Cardiac septum (tissue), 1 donor: ENCODE data around the gene CACFD1. TPM values are rescaled to one million over a fixed set of nuclear protein-coding genes. Genes with fewer than 3 reads are reported as not detected.

Source experiments
- DNase-seq: peaks from one replicate; pipeline ENCODE4 v3.0.0-alpha.2; 2020; ENCODE audit warnings: low spot score
- intact Hi-C: fragments of 100-400 bp; cut with DNase I; formaldehyde crosslinking; loops from one replicate; pipeline ENCODE4 v1.14.0; 2022
- total RNA-seq: library from RNA; stranded (reverse); fragmentation: NEBNext Ultra II Directional; extraction: Animal tissue kit (Norgen Biotek cat#: 25700); gene quantifications from one replicate; pipeline ENCODE4 v1.2.1, GENCODE V29; 2021
- donor health status: DM: no; HTN: no; CAD: no.

Gene CACFD1
- total RNA-seq, 1 donor from 2014 or later: 15.0 TPM

DNA sequence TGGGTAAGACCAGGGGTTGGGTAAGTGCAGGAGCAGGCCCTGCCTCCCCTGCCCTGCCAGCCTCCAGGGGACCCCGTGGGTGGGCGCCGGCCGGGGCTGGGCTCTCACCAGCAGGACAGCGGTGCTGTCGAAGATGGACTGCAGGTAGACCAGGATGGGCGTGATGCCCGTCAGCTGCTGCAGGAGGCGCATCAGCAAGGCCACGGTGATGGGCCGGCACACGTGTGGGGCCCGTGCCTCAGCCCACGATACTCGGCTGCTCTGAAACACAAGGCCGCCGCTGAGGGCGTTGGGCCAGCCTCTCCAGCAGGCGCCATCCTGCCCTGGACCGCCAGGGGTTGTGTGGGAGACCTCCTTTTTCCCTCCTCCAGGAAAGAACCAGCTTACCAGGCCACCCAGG, 15.1 kb downstream of the CACFD1 start:
- no peak for DNase-seq
- intact Hi-C loops: loop anchor here (5.0 to 10.0 kb wide), 2 partner anchors 53 to 440 kb away; partner anchors contain the start of genes ADAMTS13 and GTF3C5

DNA sequence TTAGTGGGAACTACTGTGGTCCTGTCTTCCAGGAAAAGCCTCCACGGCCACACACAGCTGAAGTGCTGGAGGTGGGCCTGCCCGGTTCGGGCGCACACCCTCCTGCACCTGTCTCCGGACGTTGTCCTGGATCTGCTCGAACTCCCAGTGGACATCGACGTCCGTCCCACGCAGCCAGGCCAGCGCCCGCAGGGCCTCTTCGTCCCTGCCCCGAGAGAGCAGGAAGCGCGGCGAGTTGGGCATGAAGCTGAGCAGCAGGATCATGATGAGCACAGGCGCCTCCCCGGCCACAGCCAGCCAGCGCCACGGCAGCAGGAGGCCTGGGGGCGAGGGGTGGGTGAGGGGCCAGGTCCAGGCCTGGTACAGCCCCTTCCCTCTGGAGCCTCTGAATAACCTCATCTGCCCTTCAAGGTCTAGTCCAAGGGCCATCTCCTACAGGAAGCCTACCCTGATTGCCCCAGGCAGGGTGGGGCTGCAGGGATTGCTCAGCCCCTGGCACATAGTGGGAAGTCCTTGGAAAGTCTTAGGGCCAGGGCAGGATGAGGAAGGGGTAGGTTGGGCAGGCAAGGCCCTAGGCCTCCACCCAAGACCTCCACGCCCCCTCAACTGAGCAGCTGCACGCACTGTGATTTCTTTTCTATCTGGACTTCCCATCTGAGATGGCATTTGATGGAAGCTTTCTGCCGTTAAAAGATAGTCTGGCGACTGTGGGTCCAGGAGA, 15.7 kb downstream of the CACFD1 start:
- intact Hi-C loops: loop anchor here (5.0 to 10.0 kb wide), 2 partner anchors 53 to 441 kb away; partner anchors contain the start of genes ADAMTS13 and GTF3C5
- no peak for DNase-seq

DNA sequence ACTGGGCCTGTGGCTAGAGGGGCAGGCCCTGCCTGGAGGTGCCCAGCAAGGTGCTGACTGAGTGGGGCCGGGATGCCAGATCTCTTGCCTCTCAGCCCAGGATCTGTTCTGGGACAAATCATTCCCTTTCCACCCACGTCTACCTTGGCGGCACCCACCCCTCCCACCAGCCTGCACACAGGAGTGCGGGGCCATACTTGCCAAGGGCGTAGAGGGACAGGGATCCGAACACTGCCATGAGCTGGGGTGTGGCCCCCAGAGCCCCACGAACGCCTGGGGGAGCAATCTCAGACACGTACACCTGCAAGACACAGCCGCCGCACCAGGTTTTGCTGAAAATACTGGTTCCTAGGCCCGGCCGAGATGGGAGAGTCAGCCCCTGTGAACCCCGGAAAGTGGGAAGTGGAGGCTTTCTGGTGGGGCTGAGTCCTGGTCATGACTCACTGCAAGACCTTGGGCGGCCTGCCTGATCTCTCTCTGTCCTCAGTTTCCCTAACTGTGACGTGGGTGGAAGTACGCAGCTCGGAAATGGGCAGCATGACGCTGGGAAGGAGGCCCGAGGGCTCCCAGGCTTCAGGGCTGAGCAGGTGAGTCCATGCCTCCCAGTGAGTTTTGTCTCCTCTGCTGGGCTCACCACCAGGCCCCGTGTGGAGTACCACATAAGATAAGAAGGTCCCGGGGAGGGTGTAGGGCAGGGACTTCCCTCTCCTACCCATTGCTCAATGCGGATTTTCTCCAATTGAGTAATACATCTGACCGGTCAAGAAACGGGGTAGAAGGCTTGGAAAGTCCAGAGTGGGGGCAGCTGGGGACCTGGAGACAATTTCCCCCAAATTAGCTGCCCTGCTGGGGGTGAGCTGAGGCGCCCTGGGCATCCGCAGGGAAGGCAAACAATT, 16.5 kb downstream of the CACFD1 start:
- DNase-seq: no peak
- intact Hi-C loops: loop anchor here (5.0 to 10.0 kb wide), 2 partner anchors 54 to 441 kb away; partner anchors contain the start of genes ADAMTS13 and GTF3C5

DNA sequence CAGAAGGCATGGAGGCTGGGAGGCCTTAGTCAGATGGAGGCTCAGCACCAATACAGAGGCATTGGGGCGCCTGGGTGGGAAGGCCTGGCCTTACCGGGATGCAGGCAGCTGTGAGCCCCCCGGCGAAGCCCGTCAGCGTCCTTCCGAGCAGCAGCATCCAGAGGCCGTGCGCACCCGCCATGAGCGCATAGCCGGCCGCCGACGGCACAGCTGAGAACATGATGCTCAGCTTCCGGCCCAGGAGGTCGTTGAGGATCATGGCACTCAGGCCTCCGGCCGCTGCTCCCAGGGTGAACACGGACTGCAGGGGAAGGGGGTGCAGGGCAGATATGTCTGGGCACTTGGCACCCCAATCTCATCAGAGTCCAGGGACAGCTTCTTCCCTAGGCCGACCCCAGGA, 17.2 kb downstream of the CACFD1 start:
- intact Hi-C loops: loop anchor here (5.0 to 10.0 kb wide), 2 partner anchors 55 to 442 kb away; partner anchors contain the start of genes ADAMTS13 and GTF3C5

DNA sequence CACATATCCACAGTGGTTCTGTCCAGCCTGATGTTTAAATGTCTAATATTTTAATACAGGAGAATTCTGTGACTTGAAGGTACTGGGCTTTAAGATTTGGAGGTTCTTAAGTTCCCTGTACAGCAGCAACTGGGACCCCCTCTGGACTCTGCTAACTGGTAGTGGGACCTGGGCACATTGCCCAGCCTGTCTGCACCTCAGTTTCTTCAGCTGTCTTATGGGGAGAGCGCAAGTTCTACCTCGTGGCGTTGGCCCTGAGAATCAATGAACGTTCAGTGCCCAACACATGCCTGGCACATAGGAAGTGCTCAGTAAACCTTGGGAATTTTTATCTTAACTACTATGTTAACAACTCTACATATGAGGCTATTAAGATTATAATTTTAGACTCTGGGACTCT, 17.7 kb downstream of the CACFD1 start:
- intact Hi-C loops: loop anchor here (5.0 to 10.0 kb wide), 2 partner anchors 55 to 443 kb away; partner anchors contain the start of genes ADAMTS13 and GTF3C5
- no peak for DNase-seq

More for the DNA sequence above, 17.2 kb downstream of the CACFD1 start:
- DNase-seq: no peak

DNA sequence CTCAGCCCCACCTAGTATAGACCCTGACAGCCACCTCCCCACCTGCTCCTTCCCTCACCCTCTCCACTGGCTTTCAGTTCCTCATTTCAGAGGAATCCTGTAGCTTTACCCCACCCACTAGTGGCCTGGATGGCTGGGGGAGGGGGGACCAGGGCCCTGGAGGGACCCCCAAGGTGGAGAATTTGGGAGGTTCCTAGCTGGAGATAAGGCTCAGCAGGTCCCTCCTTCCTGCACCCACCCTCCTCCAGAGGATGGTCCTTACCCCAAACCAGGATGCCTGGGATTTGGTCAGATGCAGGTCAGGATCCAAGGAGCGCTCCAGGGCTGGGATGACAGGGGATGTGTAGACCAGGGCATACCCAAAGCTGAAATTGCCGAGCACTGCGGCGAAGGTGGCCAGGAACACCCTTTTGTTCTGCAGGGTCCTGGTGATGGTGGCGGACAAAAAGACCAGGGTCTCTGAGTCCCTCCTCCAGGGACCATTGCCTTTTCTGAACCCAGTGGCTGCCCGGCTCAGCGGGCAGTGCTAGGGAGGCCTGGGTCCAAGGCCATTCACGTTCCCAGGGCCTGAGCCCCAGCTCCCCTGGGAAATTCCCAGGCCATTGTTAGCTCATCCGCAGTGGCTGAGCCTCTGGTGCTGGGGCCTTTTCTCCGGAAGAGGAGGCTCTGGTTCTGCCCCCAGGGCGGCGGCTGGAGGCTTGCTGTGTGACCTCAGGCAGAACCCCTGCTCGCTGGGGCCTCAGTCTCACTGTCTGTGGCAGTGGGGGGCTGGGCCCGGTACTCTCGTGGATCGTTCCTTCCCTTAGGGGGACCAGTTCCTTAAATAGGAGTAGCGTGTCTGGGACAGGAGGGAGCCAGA, 18.4 kb downstream of the CACFD1 start:
- intact Hi-C loops: loop anchor here (5.0 to 10.0 kb wide), 2 partner anchors 56 to 443 kb away; partner anchors contain the start of genes ADAMTS13 and GTF3C5
- no peak for DNase-seq

DNA sequence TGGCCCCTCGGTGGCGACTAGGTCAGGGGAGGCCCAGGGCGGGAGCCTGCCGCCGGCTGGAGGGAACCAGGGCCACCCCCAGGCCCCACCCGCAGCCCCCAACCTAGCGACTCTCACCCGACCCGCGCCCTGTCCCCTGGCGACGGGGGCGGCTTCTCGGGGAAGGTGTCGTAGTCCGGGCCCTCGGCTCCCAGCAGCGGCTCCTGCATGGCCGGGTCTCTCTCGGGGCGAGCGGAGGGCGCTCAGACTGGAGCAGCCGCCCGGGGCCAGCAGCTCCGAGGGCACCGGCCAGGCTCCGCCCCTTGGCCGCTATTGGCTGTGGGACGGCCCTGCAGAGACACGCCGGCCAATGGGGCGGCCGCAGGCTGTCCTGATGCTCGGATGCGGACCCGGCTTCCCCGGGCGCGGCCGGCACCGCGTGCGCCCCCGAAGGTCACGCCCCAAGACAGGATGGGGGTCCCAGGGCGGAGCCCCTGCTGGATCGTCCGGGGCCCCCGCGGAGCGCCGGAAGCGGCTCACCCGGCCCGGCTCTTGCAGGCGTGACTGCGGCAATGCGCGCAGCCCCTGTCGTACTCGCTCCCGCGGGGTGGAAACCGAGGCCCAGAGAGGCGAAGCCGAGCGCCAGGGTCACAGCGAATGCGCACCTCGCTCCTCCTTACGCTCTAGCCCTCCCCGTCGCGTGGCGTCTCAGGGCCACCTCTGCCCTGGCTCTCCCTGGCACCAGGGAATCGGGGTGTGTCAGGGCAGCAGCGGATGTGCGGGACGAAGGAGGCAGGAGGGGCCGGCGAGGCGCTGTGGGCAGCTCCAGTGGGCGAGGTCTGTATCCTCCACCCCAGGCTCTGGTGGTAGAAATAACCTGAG, 19.3 kb downstream of the CACFD1 start, which contains the start of gene SLC2A6:
SLC2A6 (minus strand) TSS at position 249 of the 861 bp plus-strand sequence; CDS start at position 209, 40 bp downstream.
- intact Hi-C loops: loop anchor here (5.0 to 10.0 kb wide), 2 partner anchors 57 to 444 kb away; partner anchors contain the start of genes ADAMTS13 and GTF3C5
- peak; percentile 90 for DNase-seq

DNA sequence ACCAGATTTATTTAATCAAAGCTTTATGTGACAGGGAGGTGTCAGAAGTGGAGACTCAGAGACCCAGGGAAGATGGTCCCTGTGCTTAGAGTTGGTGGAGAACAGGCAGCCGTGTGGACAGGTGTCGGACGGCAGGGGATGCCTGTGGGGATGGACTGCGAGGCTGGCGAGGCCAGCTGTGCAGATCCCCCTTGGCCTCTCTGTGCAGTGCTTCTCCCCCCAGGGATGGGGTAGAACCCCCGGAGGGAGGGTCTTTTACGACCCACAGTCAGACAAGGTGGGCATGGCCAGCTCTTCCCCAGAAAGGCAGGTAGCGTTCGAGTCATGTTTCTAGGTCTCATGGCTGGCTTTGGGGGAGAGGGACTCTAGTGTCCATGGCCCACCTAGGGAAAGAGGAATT, 23.8 kb downstream of the CACFD1 start:
- DNase-seq: no peak

DNA sequence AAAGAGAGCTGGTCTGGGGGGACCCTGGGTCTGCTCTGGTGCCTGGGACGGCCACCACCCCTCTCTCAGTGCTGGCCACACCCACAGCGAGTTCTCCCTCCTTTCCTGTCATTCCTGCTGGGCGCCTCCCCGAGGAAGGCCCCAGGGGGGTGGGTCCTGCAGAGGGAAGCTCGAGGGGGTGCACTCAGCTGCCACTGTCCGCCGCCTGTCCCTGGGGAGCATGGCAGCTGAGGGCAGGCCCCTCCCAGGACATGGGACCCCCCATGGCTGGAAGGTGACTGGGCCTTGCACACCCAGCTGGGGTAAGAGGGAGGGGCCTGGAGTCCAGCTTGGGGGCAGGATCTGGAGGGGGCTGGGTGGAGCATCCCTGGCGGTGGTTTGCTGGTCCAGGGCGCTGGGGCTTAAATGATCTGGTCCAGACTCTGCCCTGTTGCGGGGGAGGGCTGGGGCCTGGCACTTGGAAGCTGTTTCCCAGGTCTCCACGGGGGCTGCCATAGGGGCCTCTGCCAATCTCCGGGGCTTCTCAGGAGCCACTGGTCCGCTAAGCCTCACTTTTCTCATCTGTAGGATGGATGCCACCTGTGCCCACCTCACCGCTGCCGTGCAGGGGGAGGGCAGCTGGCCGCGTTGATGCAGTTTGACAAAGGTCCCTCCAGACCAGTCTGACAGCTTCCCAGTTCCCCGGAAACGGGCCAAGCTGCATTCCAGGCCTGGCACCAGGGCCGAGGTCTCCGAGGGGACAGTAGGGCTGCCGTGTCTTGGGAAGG, 25.1 kb downstream of the CACFD1 start:
- DNase-seq: no peak

More for the DNA sequence above, 23.8 kb downstream of the CACFD1 start:
- intact Hi-C loops: no loop called here

DNA sequence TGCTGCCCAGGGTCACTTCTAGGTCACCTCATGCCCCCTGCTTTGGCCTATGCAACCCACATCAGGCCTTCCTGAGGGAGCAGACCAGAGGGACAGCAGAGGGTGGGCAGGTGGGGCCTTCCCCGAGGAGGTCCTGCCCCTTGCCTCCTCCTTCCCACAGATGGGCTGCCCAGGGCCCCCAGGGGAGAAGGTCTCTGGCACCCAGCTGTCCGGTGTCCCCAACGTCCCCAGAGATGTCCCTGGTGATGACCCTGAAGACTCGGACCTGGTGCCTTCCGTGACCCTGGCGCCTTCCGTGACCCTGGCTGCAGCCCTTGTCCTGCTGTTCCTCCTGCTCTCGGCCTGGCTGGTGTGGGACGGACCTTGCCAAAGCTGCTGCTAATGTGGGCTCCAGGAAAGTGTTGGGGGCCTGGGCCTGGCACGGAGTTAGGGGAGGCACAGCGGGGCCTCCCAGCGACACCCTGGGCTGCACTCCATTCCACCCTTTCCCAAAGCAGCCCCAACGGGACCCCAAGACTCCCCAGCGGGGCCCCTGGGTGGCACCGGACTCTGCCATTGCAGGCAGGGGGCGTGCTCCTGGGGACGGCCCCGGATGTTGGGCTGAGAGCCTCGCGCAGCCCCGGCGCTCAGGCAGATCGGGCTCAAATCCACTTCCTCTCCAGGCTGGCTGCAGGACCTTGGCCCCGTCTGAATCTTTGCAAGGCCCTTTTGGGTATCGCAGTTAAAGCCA, 25.9 kb downstream of the CACFD1 start:
- intact Hi-C loops: loop anchor here (1.0 to 5.0 kb wide), 2 partner anchors 79 to 298 kb away; no protein-coding TSS in a partner anchor
- DNase-seq: no peak

More for the DNA sequence above, 25.1 kb downstream of the CACFD1 start:
- intact Hi-C loops: loop anchor here (5.0 kb wide), 1 partner anchor 298 kb away; no protein-coding TSS in a partner anchor

DNA sequence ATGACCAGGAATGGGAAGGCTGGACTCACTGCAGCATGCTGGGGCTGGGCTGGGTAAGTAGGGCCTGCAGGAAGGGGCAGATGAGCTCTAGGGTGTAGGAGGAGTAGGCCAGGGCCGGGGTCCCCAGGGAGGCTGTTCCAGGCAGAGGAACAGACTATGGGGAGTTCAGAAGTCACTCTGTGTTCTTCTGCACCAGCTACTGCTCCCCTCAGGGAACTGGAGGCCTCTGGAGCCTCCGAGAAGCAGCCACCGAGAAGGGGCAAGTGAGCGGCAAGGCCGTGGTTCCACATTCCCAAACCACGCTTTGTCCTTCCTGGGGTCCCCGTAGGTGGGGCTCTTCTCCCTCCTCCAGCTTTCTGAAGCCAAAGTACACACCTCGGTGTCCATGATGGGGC, 27.6 kb downstream of the CACFD1 start:
- intact Hi-C loops: loop anchor here (5.0 kb wide), 1 partner anchor 300 kb away; no protein-coding TSS in a partner anchor
- DNase-seq: no peak

DNA sequence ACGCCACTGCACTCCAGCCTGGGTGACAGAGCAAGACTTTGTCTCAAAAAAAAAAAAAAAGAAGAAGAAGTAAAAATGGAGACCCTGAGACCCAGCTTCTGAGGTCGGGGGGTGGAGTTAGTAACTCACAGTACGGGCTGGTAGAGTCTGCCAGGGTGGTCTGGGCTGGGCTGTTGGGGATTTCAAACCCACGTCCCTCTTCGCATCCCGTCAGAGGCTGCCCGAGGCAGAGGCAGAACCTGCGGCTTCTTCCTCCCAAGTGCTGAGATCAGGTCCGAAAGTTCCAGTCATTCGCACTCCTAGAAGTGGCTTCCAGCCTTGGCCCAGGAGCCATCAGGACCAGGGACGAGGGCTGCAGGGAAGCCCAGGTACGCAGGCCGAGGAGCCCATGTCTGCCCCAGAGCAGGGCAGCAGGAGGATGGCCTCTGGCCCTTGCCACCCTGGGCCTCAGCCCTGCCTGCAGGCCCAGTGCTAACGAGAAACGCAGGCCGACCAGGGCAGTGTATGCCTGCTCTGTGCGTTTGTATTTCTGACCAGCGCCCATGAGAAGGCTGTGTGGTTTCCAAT, 29.0 kb downstream of the CACFD1 start:
- intact Hi-C loops: loop anchor here (5.0 kb wide), 1 partner anchor 301 kb away; no protein-coding TSS in a partner anchor
- DNase-seq: no peak

DNA sequence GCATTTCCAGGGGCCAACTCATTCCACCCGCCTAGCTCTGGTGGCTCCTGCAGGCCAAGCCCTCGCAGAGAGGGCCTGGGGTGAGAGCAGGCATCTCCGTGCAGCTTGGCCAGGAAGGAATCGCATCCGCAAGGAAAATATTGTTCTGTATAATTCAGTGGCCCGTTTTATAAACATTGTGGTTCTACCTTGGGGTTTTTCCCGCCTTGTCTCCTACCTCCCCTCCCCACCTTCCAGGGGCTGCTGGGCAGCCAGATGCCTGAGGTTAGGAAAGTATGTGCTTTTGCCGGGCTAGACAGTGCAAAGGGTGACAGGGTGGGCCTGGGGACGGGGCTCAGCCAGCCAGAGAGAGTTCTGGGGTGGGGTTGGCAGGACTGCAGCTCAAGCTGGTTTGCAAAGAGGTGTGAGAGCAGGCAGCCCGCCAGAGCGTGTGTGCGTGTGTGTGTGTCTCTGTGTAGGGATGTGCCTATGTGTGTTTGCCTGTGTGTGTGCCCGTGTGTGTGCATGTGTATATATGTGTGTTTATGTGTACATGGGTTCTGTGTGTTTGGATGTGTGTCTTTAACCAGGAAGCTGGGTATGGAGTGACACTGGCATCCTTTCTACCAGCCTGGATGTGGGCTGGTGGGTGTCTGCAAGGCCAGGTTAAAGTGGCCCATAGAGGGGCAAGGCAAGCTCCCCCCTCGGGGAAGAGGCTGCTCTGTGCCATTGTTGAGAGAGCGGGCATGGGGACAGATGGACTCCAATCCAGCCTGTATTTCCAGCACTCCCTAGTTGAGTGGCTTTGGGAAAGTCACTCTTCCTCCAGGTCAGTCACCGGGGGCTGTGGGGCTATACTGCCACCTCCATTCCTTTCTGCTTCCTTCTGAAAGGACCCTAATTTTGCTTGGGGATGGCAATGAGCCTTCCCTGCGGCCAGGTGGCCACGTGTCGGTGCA, 29.7 kb downstream of the CACFD1 start:
- DNase-seq: no peak
- intact Hi-C loops: loop anchor here (5.0 kb wide), 1 partner anchor 302 kb away; no protein-coding TSS in a partner anchor

DNA sequence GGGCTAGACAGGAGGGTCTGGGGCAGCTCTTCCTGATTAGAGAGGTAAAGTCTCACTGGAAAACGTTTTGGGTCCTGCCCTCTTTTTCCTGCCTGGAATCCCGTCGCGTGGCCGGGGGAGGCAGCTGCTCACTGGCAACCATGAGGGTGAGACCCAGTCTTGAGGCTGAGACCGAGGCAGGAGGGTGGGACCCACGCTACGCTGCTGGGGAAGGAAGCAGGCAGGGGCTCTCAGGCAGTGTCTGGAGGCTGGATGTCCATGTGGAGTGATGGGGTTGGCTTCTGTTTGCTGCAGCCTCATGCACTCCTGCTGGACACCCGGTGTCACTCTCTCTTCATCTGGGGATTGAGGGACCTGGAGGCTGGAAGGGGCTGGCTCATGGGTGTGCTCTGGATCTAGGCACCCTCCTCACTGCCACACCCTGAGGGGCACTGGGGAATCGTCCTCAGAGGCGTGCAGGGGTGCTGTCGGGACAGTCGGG, 30.5 kb downstream of the CACFD1 start:
- no peak for DNase-seq
- intact Hi-C loops: no loop called here
